NCI-H345 treated with DMSO at 0.1 percent for 48 hours (cell line): ENCODE measurements around the gene XPNPEP2.

ENCODE experiments used
- DNase-seq: peaks from one replicate; lab custom pipeline; 2025; ENCODE audit not compliant: unreplicated experiment; lab: John Stamatoyannopoulos, UW

Gene XPNPEP2

GRCh38 chrX:129797251-129797906 is 58.6 kb downstream of the XPNPEP2 start:
- no peak for DNase-seq

GRCh38 chrX:129798456-129798855 is 59.7 kb downstream of the XPNPEP2 start:
- no peak for DNase-seq

GRCh38 chrX:129798888-129799287 is 60.1 kb downstream of the XPNPEP2 start:
- DNase-seq = no peak

- DNase-seq = no peak
Observed at GRCh38 chrX:129800186-129800585, 61.4 kb downstream of the XPNPEP2 start.

GRCh38 chrX:129802863-129803262 is 64.1 kb downstream of the XPNPEP2 start:
- no peak for DNase-seq

- DNase-seq = no peak
Observed at GRCh38 chrX:129804806-129805205, 66.0 kb downstream of the XPNPEP2 start.

GRCh38 chrX:129808158-129808828 is 69.5 kb downstream of the XPNPEP2 start:
- DNase-seq = no peak

GRCh38 chrX:129808829-129809796 is 70.3 kb downstream of the XPNPEP2 start:
- no peak for DNase-seq

- DNase-seq = no peak
Observed at GRCh38 chrX:129813662-129814368, 75.0 kb downstream of the XPNPEP2 start.

GRCh38 chrX:129818123-129818522 is 79.3 kb downstream of the XPNPEP2 start:
- no peak for DNase-seq
